IPS-20b (cell line): ENCODE data around the gene ITPK1.

Experiments
- H3K27ac ChIP-seq: one replicate; pipeline ENCODE4 v1.5.1; 2013; ENCODE audit warnings: low read length
- H3K27me3 ChIP-seq: 2 replicates; pipeline ENCODE4 v1.6.1; 2013; ENCODE audit warnings: mild to moderate bottlenecking, low read length, inconsistent platforms; ENCODE audit not compliant: insufficient read depth
- H3K36me3 ChIP-seq: 2 replicates; pipeline ENCODE4 v1.6.1; 2013; ENCODE audit warnings: low read depth, mild to moderate bottlenecking, inconsistent platforms, low read length, moderate library complexity; ENCODE audit not compliant: insufficient read depth
- H3K4me1 ChIP-seq: 2 replicates; pipeline ENCODE4 v1.6.1; 2013; ENCODE audit warnings: mild to moderate bottlenecking, control low read depth, inconsistent platforms, low read length, moderate library complexity; ENCODE audit not compliant: insufficient read depth
- H3K4me3 ChIP-seq: 2 replicates; pipeline ENCODE4 v1.5.1; 2013; ENCODE audit warnings: mild to moderate bottlenecking, low read length, inconsistent platforms
- H3K9ac ChIP-seq: 2 replicates; pipeline ENCODE4 v1.6.1; 2013; ENCODE audit warnings: low read depth, mild to moderate bottlenecking, inconsistent platforms, low read length, moderate library complexity
- H3K9me3 ChIP-seq: 2 replicates; pipeline ENCODE4 v1.6.1; 2013; ENCODE audit warnings: mild to moderate bottlenecking, low read depth, low read length, inconsistent platforms; ENCODE audit not compliant: insufficient read depth

Gene ITPK1

GRCh38 chr14:93015064-93015463 lies 100.7 kb downstream of the ITPK1 start:
- peaks cover 4% of the 10 kb centered on the region; the same call in 1 of the 2 replicates for H3K4me1 ChIP-seq
- no peak overlapping the region for H3K9ac ChIP-seq
- H3K9me3 ChIP-seq: no peaks in the 10 kb centered on the region
- H3K27ac ChIP-seq: no peak overlapping the region
- peaks cover 25% of the 10 kb centered on the region; the same call in 1 of the 2 replicates for H3K36me3 ChIP-seq
- no peaks in the 10 kb centered on the region for H3K27me3 ChIP-seq
- H3K4me3 ChIP-seq: no peak overlapping the region

GRCh38 chr14:93014058-93015023 lies 101.4 kb downstream of the ITPK1 start:
- H3K4me1 ChIP-seq: no peaks in the 10 kb centered on the region

GRCh38 chr14:93012951-93013719 lies 102.6 kb downstream of the ITPK1 start:
- no peaks in the 10 kb centered on the region for H3K9me3 ChIP-seq
- peaks cover 26% of the 10 kb centered on the region; the same call in 1 of the 2 replicates for H3K36me3 ChIP-seq
- H3K27ac ChIP-seq: no peak overlapping the region
- no peaks in the 10 kb centered on the region for H3K4me1 ChIP-seq
- H3K9ac ChIP-seq: no peak overlapping the region
- no peak overlapping the region for H3K4me3 ChIP-seq
- no peaks in the 10 kb centered on the region for H3K27me3 ChIP-seq

More at GRCh38 chr14:93014058-93015023, 101.4 kb downstream of the ITPK1 start:
- H3K27ac ChIP-seq: no peak overlapping the region
- H3K27me3 ChIP-seq: no peaks in the 10 kb centered on the region
- H3K9ac ChIP-seq: no peak overlapping the region
- H3K36me3 ChIP-seq: peaks cover 25% of the 10 kb centered on the region; the same call in 1 of the 2 replicates
- H3K9me3 ChIP-seq: no peaks in the 10 kb centered on the region
- H3K4me3 ChIP-seq: no peak overlapping the region

- Histone ChIP-seq H3K9ac (no peak overlapping the region), H3K4me3 (no peak overlapping the region), H3K27ac (no peak overlapping the region), H3K27me3 (no peaks in the 10 kb centered on the region), H3K4me1 (no peaks in the 10 kb centered on the region), H3K9me3 (no peaks in the 10 kb centered on the region), H3K36me3 (peaks cover 30% of the 10 kb centered on the region; the same call in 1 of the 2 replicates)
Observed at GRCh38 chr14:93012506-93012905, 103.2 kb downstream of the ITPK1 start.

- no peak overlapping the region for H3K9ac ChIP-seq
- H3K27ac ChIP-seq: no peak overlapping the region
Observed at GRCh38 chr14:93011650-93012325, 103.9 kb downstream of the ITPK1 start.

GRCh38 chr14:93011141-93011529 lies 104.6 kb downstream of the ITPK1 start:
- H3K36me3 ChIP-seq: peaks cover 25% of the 10 kb centered on the region; the same call in 1 of the 2 replicates
- H3K27ac ChIP-seq: no peak overlapping the region
- no peak overlapping the region for H3K4me3 ChIP-seq
- H3K9me3 ChIP-seq: no peaks in the 10 kb centered on the region
- no peak overlapping the region for H3K9ac ChIP-seq
- H3K4me1 ChIP-seq: 0 out of 2 replicates have a peak, but pooled peaks cover 4% of the 10 kb centered on the region
- H3K27me3 ChIP-seq: no peaks in the 10 kb centered on the region

More at GRCh38 chr14:93011650-93012325, 103.9 kb downstream of the ITPK1 start:
- Histone ChIP-seq H3K4me1 (0 out of 2 replicates have a peak, but pooled peaks cover 2% of the 10 kb centered on the region), H3K4me3 (no peak overlapping the region), H3K36me3 (peaks cover 30% of the 10 kb centered on the region; the same call in 1 of the 2 replicates), H3K9me3 (no peaks in the 10 kb centered on the region), H3K27me3 (no peaks in the 10 kb centered on the region)

- Histone ChIP-seq H3K27ac (no peak overlapping the region), H3K9ac (no peak overlapping the region), H3K4me3 (no peak overlapping the region), H3K9me3 (no peaks in the 10 kb centered on the region), H3K4me1 (0 out of 2 replicates have a peak, but pooled peaks cover 4% of the 10 kb centered on the region), H3K27me3 (no peaks in the 10 kb centered on the region), H3K36me3 (peaks cover 20% of the 10 kb centered on the region; the same call in 1 of the 2 replicates)
Observed at GRCh38 chr14:93010522-93011140, 105.1 kb downstream of the ITPK1 start.

GRCh38 chr14:93010130-93010499 lies 105.6 kb downstream of the ITPK1 start:
- Histone ChIP-seq H3K4me3 (no peak overlapping the region), H3K4me1 (0 out of 2 replicates have a peak, but pooled peaks cover 4% of the 10 kb centered on the region), H3K9ac (no peak overlapping the region), H3K9me3 (no peaks in the 10 kb centered on the region), H3K27me3 (no peaks in the 10 kb centered on the region), H3K27ac (no peak overlapping the region), H3K36me3 (peaks cover 15% of the 10 kb centered on the region; the same call in 1 of the 2 replicates)

GRCh38 chr14:93009471-93010129 lies 106.1 kb downstream of the ITPK1 start:
- Histone ChIP-seq H3K27ac (no peak overlapping the region), H3K9me3 (no peaks in the 10 kb centered on the region), H3K36me3 (peaks cover 11% of the 10 kb centered on the region; the same call in 1 of the 2 replicates), H3K4me3 (no peak overlapping the region), H3K9ac (no peak overlapping the region), H3K27me3 (no peaks in the 10 kb centered on the region), H3K4me1 (0 out of 2 replicates have a peak, but pooled peaks cover 4% of the 10 kb centered on the region)

- H3K4me3 ChIP-seq: no peak overlapping the region
- H3K9me3 ChIP-seq: no peaks in the 10 kb centered on the region
- H3K27me3 ChIP-seq: no peaks in the 10 kb centered on the region
- H3K9ac ChIP-seq: no peak overlapping the region
- no peak overlapping the region for H3K27ac ChIP-seq
- H3K4me1 ChIP-seq: 0 out of 2 replicates have a peak, but pooled peaks cover 4% of the 10 kb centered on the region
- 0 out of 2 replicates have a peak, but pooled peaks cover 5% of the 10 kb centered on the region for H3K36me3 ChIP-seq
Observed at GRCh38 chr14:93008381-93008780, 107.3 kb downstream of the ITPK1 start.
